GM12891 (cell line): Measurements from ENCODE around the gene GRIN2A.
A peak's percentile ranks its signal among the peaks of the same experiment; 100 is the strongest.

Source experiments
- DNase-seq: peaks from one replicate; pipeline ENCODE4 v3.0.0; 2011; ENCODE audit warnings: low spot score; ENCODE audit not compliant: insufficient read length
- FAIRE-seq: peaks from 2 replicates; lab custom pipeline; 2011; peaks lifted over from hg19 to GRCh38; lab: Jason Lieb, UNC
- PAX5 ChIP-seq: IDR thresholded peaks from 2 replicates; pipeline ENCODE4 v1.6.1; 2011; ENCODE audit warnings: low read length, moderate library complexity, mild to moderate bottlenecking; ENCODE audit not compliant: insufficient read depth, severe bottlenecking
- POLR2A ChIP-seq: IDR thresholded peaks from 2 replicates; pipeline ENCODE4 v1.6.1; 2011; ENCODE audit warnings: low read depth, low read length, control low read depth
- POLR2AphosphoS5 ChIP-seq: IDR thresholded peaks from 2 replicates; pipeline ENCODE4 v1.6.1; 2011; ENCODE audit warnings: low read depth, low read length, control low read depth
- POU2F2 ChIP-seq: IDR thresholded peaks from 2 replicates; pipeline ENCODE4 v1.6.1; 2011; ENCODE audit warnings: low read depth, mild to moderate bottlenecking, control low read depth, low read length, moderate library complexity
- SPI1 ChIP-seq: IDR thresholded peaks from 2 replicates; pipeline ENCODE4 v1.6.1; 2011; ENCODE audit warnings: low read depth, low read length, control low read depth
- TAF1 ChIP-seq: IDR thresholded peaks from 2 replicates; pipeline ENCODE4 v1.6.1; 2011; ENCODE audit warnings: low read depth, low read length, control low read depth

GRIN2A gene

GRCh38 chr16:10027553-10027952, 154.7 kb downstream of the GRIN2A start:
- FAIRE-seq (no peak), DNase-seq (no peak)
- TF ChIP-seq POLR2A (no peak), POLR2AphosphoS5 (no peak), POU2F2 (no peak), PAX5 (no peak), TAF1 (no peak), SPI1 (no peak)

GRCh38 chr16:10026593-10026992, 155.6 kb downstream of the GRIN2A start:
- TF ChIP-seq POLR2A, result no peak
- TF ChIP-seq SPI1, result peak; percentile 62
- no peak for FAIRE-seq
- DNase-seq, result no peak

- TF ChIP-seq PAX5, result no peak
- no peak for TF ChIP-seq POU2F2
- no peak for TF ChIP-seq POLR2A
- no peak for TF ChIP-seq SPI1
- TF ChIP-seq POLR2AphosphoS5, result no peak
- TF ChIP-seq TAF1, result no peak
- DNase-seq (no peak), FAIRE-seq (no peak)
Observed at GRCh38 chr16:10022098-10022497, 160.1 kb downstream of the GRIN2A start.

GRCh38 chr16:10020866-10021265, 161.4 kb downstream of the GRIN2A start:
- no peak for TF ChIP-seq TAF1
- no peak for DNase-seq
- no peak for FAIRE-seq

- FAIRE-seq (no peak), DNase-seq (no peak)
- TF ChIP-seq PAX5 (no peak), SPI1 (no peak), TAF1 (no peak), POLR2A (no peak), POU2F2 (no peak), POLR2AphosphoS5 (no peak)
Observed at GRCh38 chr16:10016752-10017151, 165.5 kb downstream of the GRIN2A start.

- DNase-seq (no peak), FAIRE-seq (no peak)
- TF ChIP-seq SPI1, result no peak
- no peak for TF ChIP-seq POLR2AphosphoS5
- TF ChIP-seq POU2F2, result no peak
- TF ChIP-seq POLR2A, result no peak
- TF ChIP-seq TAF1, result no peak
- no peak for TF ChIP-seq PAX5
Observed at GRCh38 chr16:10015397-10015796, 166.8 kb downstream of the GRIN2A start.

- no peak for DNase-seq
- TF ChIP-seq TAF1, result no peak
- TF ChIP-seq POLR2A, result no peak
- TF ChIP-seq SPI1, result no peak
- TF ChIP-seq POLR2AphosphoS5, result no peak
- TF ChIP-seq PAX5, result no peak
- TF ChIP-seq POU2F2, result no peak
- no peak for FAIRE-seq
Observed at GRCh38 chr16:10013774-10014173, 168.5 kb downstream of the GRIN2A start.

GRCh38 chr16:10013364-10013763, 168.9 kb downstream of the GRIN2A start:
- FAIRE-seq (no peak), DNase-seq (no peak)

GRCh38 chr16:10009684-10010083, 172.5 kb downstream of the GRIN2A start:
- FAIRE-seq (no peak), DNase-seq (no peak)
- TF ChIP-seq TAF1 (no peak), PAX5 (no peak), POLR2AphosphoS5 (no peak), SPI1 (no peak), POU2F2 (no peak), POLR2A (no peak)

More at GRCh38 chr16:10013364-10013763, 168.9 kb downstream of the GRIN2A start:
- TF ChIP-seq POU2F2, result no peak
- no peak for TF ChIP-seq SPI1
- TF ChIP-seq PAX5, result no peak
- no peak for TF ChIP-seq POLR2A
- TF ChIP-seq POLR2AphosphoS5, result no peak
- no peak for TF ChIP-seq TAF1

GRCh38 chr16:10003486-10003885, 178.7 kb downstream of the GRIN2A start:
- FAIRE-seq, result no peak
- no peak for DNase-seq
- TF ChIP-seq TAF1, result no peak
- TF ChIP-seq POLR2AphosphoS5, result no peak
- no peak for TF ChIP-seq POU2F2
- TF ChIP-seq SPI1, result no peak
- TF ChIP-seq POLR2A, result no peak
- TF ChIP-seq PAX5, result no peak

- no peak for FAIRE-seq
- DNase-seq, result no peak
- TF ChIP-seq TAF1, result no peak
- no peak for TF ChIP-seq POU2F2
- TF ChIP-seq POLR2AphosphoS5, result no peak
- TF ChIP-seq SPI1, result no peak
- no peak for TF ChIP-seq PAX5
- TF ChIP-seq POLR2A, result no peak
Observed at GRCh38 chr16:10001258-10001775, 180.9 kb downstream of the GRIN2A start.

GRCh38 chr16:9996221-9996620, 186.0 kb downstream of the GRIN2A start:
- DNase-seq (no peak), FAIRE-seq (no peak)
- TF ChIP-seq POLR2AphosphoS5, result no peak
